ENCODE results near the gene CTNNBIP1.

DNA sequence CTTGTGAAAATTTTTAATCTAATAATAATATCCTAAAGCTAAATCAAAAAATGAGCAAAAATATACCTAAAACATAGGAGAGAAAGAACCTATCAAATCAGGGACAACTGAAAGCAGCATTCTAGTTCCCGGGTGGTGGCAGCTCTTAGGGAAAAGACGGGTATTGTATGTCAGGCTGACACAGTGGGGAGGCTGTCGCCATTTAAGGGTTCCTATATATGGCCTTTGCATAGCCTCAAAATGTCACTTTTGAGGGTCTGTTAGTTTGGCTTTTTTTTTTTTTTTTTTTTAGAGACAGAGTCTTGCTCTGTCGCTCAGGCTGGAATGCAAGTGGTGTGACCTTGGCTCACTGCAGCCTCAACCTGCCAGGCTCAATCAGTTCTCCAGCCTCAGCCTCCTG, 92.3 kb downstream of the CTNNBIP1 start:
- TF ChIP-seq, protein P1, sequence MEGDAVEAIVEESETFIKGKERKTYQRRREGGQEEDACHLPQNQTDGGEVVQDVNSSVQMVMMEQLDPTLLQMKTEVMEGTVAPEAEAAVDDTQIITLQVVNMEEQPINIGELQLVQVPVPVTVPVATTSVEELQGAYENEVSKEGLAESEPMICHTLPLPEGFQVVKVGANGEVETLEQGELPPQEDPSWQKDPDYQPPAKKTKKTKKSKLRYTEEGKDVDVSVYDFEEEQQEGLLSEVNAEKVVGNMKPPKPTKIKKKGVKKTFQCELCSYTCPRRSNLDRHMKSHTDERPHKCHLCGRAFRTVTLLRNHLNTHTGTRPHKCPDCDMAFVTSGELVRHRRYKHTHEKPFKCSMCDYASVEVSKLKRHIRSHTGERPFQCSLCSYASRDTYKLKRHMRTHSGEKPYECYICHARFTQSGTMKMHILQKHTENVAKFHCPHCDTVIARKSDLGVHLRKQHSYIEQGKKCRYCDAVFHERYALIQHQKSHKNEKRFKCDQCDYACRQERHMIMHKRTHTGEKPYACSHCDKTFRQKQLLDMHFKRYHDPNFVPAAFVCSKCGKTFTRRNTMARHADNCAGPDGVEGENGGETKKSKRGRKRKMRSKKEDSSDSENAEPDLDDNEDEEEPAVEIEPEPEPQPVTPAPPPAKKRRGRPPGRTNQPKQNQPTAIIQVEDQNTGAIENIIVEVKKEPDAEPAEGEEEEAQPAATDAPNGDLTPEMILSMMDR (IDR thresholded peaks at IDR 0.05; ENCODE audit: low read length): no peak
- no peak for TF ChIP-seq EZH2 (IDR thresholded peaks at IDR 0.05; ENCODE audit: borderline replicate concordance, low read length)
